ENCODE measurements around the gene FAXC.
A peak's percentile ranks its signal among the peaks of the same experiment; 100 is the strongest.

Gene FAXC

DNA sequence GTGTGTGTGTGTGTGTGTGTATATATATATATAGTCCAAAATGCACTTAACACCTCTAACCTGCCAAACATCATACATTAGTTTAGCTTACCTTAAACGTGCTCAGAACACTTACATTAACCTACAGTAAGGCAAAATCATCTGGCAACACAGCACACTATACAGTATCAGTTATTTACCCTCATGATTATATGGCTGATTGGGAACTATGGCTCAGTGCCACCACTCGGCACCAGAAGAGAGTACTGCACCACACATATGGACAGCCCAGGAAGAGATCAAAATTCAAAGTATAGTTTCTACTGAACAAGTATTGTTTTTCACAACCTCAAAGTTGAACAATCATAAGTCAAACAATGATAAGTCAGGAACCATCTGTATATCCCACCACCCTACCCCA, 59.8 kb downstream of the FAXC start:
- DNase-seq (ENCODE audit: low read depth, low spot score) = no peak
- POLR2A ChIA-PET = no interaction called here
- TF ChIP-seq, protein P1, sequence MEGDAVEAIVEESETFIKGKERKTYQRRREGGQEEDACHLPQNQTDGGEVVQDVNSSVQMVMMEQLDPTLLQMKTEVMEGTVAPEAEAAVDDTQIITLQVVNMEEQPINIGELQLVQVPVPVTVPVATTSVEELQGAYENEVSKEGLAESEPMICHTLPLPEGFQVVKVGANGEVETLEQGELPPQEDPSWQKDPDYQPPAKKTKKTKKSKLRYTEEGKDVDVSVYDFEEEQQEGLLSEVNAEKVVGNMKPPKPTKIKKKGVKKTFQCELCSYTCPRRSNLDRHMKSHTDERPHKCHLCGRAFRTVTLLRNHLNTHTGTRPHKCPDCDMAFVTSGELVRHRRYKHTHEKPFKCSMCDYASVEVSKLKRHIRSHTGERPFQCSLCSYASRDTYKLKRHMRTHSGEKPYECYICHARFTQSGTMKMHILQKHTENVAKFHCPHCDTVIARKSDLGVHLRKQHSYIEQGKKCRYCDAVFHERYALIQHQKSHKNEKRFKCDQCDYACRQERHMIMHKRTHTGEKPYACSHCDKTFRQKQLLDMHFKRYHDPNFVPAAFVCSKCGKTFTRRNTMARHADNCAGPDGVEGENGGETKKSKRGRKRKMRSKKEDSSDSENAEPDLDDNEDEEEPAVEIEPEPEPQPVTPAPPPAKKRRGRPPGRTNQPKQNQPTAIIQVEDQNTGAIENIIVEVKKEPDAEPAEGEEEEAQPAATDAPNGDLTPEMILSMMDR (IDR thresholded peaks at IDR 0.05; ENCODE audit: insufficient read depth, low read length, missing control alignments) = no peak
- H3K4me3 ChIP-seq (ENCODE audit: low read depth, low read length) = no peak overlapping the region
- CTCF ChIA-PET = interaction anchor here (0.7 kb wide), 1 partner anchor 41 kb away, joined by 3 read pairs; no protein-coding TSS in a partner anchor

DNA sequence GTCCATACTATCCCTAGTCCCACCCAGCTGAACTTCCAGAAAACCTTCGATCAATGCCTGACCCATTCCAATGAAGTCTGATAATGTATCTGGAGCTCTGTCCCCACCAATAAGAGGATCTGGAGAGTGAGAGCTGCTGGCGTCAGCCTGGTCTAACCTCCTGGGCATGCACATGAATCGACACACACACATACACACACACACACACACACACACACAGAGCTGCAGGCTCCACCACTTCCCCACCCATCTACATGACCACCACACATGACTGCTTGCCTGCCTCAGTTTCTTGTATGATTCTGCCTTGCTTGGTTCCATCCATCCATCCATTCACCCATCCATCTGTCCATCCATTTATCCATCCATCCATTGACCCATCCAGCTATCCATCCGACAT, 60.8 kb downstream of the FAXC start:
- CTCF ChIA-PET = no interaction called here
- TF ChIP-seq, protein P1 (IDR thresholded peaks at IDR 0.05; ENCODE audit: insufficient read depth, low read length, missing control alignments) = no peak

DNA sequence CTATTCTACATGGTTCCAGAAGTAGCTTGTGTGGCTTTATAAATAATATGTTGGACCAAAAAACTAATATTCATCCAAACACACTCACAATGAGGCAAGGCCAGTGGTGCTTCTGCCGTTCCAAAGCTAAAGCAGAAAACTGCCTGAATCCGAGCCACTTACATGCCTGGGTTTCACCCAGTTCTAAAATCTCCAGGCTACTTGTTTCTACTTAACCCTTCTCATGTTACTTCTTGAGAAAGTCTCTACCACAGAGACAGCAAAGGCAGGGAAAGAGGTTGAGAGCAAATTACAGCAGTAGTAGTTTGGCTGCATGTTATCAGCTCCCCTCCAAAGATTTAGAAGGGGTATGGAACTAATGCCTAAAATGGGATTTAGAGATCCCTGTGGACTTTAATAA, 62.0 kb downstream of the FAXC start:
- CTCF ChIA-PET = interaction anchor here (1.4 kb wide), 1 partner anchor 10 kb away, joined by 4 read pairs; no protein-coding TSS in a partner anchor
- POLR2A ChIA-PET = no interaction called here
- TF ChIP-seq, protein P1 (IDR thresholded peaks at IDR 0.05; ENCODE audit: insufficient read depth, low read length, missing control alignments) = no peak
- DNase-seq (ENCODE audit: low read depth, low spot score) = no peak
- no peak overlapping the region for H3K4me3 ChIP-seq (ENCODE audit: low read depth, low read length)

More for the DNA sequence above, 60.8 kb downstream of the FAXC start:
- POLR2A ChIA-PET = no interaction called here
- no peak overlapping the region for H3K4me3 ChIP-seq (ENCODE audit: low read depth, low read length)
- no peak for DNase-seq (ENCODE audit: low read depth, low spot score)

GRCh38 chr6:99285881-99286280, 63.6 kb downstream of the FAXC start:
- no peak for DNase-seq (ENCODE audit: low read depth, low spot score)
- ChIA-PET CTCF (no interaction called here), POLR2A (no interaction called here)
- H3K4me3 ChIP-seq (ENCODE audit: low read depth, low read length) = no peak overlapping the region
- TF ChIP-seq, protein P1 (IDR thresholded peaks at IDR 0.05; ENCODE audit: insufficient read depth, low read length, missing control alignments) = no peak

- no peak for DNase-seq (ENCODE audit: low read depth, low spot score)
- H3K4me3 ChIP-seq (ENCODE audit: low read depth, low read length) = no peak overlapping the region
- POLR2A ChIA-PET = no interaction called here
- CTCF ChIA-PET = interaction anchor here (1.1 kb wide), 1 partner anchor 541 kb away, joined by 4 read pairs; no protein-coding TSS in a partner anchor
- TF ChIP-seq, protein P1 (IDR thresholded peaks at IDR 0.05; ENCODE audit: insufficient read depth, low read length, missing control alignments) = peak; percentile 30
Measured at GRCh38 chr6:99282479-99283062, 66.9 kb downstream of the FAXC start.

GRCh38 chr6:99276747-99277146, 72.7 kb downstream of the FAXC start:
- H3K4me3 ChIP-seq (ENCODE audit: low read depth, low read length) = no peak overlapping the region
- ChIA-PET POLR2A (no interaction called here), CTCF (interaction anchor here (1.7 kb wide), 1 partner anchor 11 kb away, joined by 4 read pairs; no protein-coding TSS in a partner anchor)
- no peak for DNase-seq (ENCODE audit: low read depth, low spot score)
- TF ChIP-seq, protein P1 (IDR thresholded peaks at IDR 0.05; ENCODE audit: insufficient read depth, low read length, missing control alignments) = no peak

All from AG04449 (cell line).